K562 (cell line): ENCODE results near the gene IGIP. TPM values are rescaled to one million over a fixed set of nuclear protein-coding genes. Genes with fewer than 3 reads are reported as not detected.

ENCODE experiments used
- ATF3 ChIP-seq, 2 experiments: fragments of 450-650 bp in 1 of 2; sonication (generic) in 1 of 2; formaldehyde crosslinking in 1 of 2; IDR thresholded peaks in 1 of 2; conservative IDR thresholded peaks in 1 of 2; 2 replicates each; pipeline versions ENCODE4 v1.6.1 to v1.8.1; 2016 to 2023; ENCODE audit warnings: mild to moderate bottlenecking in 2 of 2, moderate library complexity in 2 of 2, inconsistent platforms in 1 of 2, missing genetic modification reagents in 1 of 2
- ETV1 ChIP-seq: fragments of 450-650 bp; conservative IDR thresholded peaks from 2 replicates; pipeline ENCODE4 v1.6.1; 2016; ENCODE audit warnings: missing genetic modification characterization, control low read depth, low read depth, missing compliant biosample characterization
- FOS ChIP-seq: IDR thresholded peaks from 3 replicates; pipeline ENCODE4 v1.6.1; 2011; ENCODE audit not compliant: insufficient read length; ENCODE audit errors: extremely low read depth
- FOXK2 ChIP-seq, 2 experiments: fragments of 450-650 bp; IDR thresholded peaks in 1 of 2; conservative IDR thresholded peaks in 1 of 2; 2 replicates each; pipeline ENCODE4 v1.6.1; 2016; ENCODE audit warnings: low read depth in 2 of 2, mild to moderate bottlenecking in 1 of 2
- GTF2E2 ChIP-seq: fragments of 200-800 bp; sonication (Bioruptor generic); IDR thresholded peaks from 2 replicates; pipeline ENCODE4 v1.6.1; 2016; ENCODE audit warnings: missing genetic modification characterization, missing compliant biosample characterization
- PATZ1 ChIP-seq: fragments of 250-450 bp; sonication (Bioruptor Pico); IDR thresholded peaks from 2 replicates; pipeline ENCODE4 v1.5.0; 2020; ENCODE audit warnings: mild to moderate bottlenecking, borderline replicate concordance
- SRSF9 ChIP-seq: fragments of 200-400 bp; formaldehyde crosslinking; IDR thresholded peaks from 2 replicates; pipeline ENCODE4 v1.6.1; 2017; ENCODE audit warnings: low read depth, low read length, borderline replicate concordance
- ZNF347 ChIP-seq: fragments of 450-650 bp; formaldehyde crosslinking; IDR thresholded peaks from 2 replicates; pipeline ENCODE4 v1.4.0; 2020; ENCODE audit warnings: low read depth, mild to moderate bottlenecking, moderate library complexity
- ZNF512 ChIP-seq: IDR thresholded peaks from 2 replicates; pipeline ENCODE4 v1.6.1; 2016; ENCODE audit warnings: missing genetic modification characterization, missing compliant biosample characterization
- polyA plus RNA-seq, 8 experiments: library from polyadenylated mRNA; depleted of rRNA in 4 of 8; stranded (reverse) in 5 of 8; unstranded in 3 of 8; fragments of >200 nt; fragmentation: Nextera tagmentation in 2 of 8; fragmentation: Illumina TruSeq in 1 of 8; extraction: Ambion mirVana in 2 of 8; extraction: Trizol in 1 of 8; gene quantifications; 2 replicates each; pipeline versions ENCODE4 v1.2.1 to v1.2.3, GENCODE V29; 2011 to 2014; ENCODE audit warnings: inconsistent platforms in 1 of 8, missing spikeins in 1 of 8
- total RNA-seq, 7 experiments: library from RNA; depleted of rRNA in 6 of 7; stranded (reverse); fragments of >200 nt in 6 of 7; fragmentation: Illumina TruSeq in 2 of 7; extraction: Trizol in 2 of 7; gene quantifications; 2 replicates each; pipeline versions ENCODE4 v1.2.1 to v1.2.3, GENCODE V29; 2011 to 2021; ENCODE audit warnings: low replicate concordance in 1 of 7

The IGIP gene
- total and polyA plus RNA-seq, 9 of the 15 experiments (the other 6 are each of a cell fraction or from before 2014, with no cell fraction given) = 0.52 to 1.6 (median 1.2) TPM

- TF ChIP-seq GTF2E2 (tag) (no peak), ATF3 (IDR thresholded peaks at IDR 0.05) (0 out of 2 replicates have a peak, but pooled peaks have one; percentile 17), ATF3 (CRISPR knock-in tag; conservative IDR thresholded peaks at IDR 0.05) (no peak), ZNF347 (CRISPR knock-in tag) (no peak), ZNF512 (tag) (0 out of 2 replicates have a peak, but pooled peaks have one; percentile 3), FOXK2 (conservative IDR thresholded peaks at IDR 0.05 in 1 of 2, IDR thresholded peaks at IDR 0.05 in 1 of 2; ENCODE audit: low read depth in 2 of 2) (peak in 1 of 2 experiments; percentile 29; a peak in 1 of 4 replicates), PATZ1 (no peak), SRSF9 (no peak), ETV1 (tag) (0 out of 2 replicates have a peak, but pooled peaks have one; percentile 8), FOS (no peak)
Observed at GRCh38 chr5:140106101-140106500, 19.6 kb upstream of the IGIP start (continued).
